Body of pancreas (tissue), 4 donors: ENCODE results near the gene GRAP2.

ENCODE experiments used
- CTCF ChIP-seq, 7 experiments: fragments of 450-650 bp in 4 of 7; fragments of 200-600 bp in 3 of 7; sonication (generic) in 3 of 7; IDR thresholded peaks; one replicate each; pipeline ENCODE4 v1.5.1; 2016 to 2019; ENCODE audit warnings: antibody characterized with exemption in 7 of 7
- POLR2A ChIP-seq, 3 donors: fragments of 450-650 bp; IDR thresholded peaks; one replicate each; pipeline ENCODE4 v1.6.1; 2016; ENCODE audit warnings: antibody characterized with exemption in 3 of 3, mild to moderate bottlenecking in 2 of 3

- TF ChIP-seq CTCF (IDR thresholded peaks at IDR 0.05) (no peak), POLR2A (IDR thresholded peaks at IDR 0.05) (no peak)
Measured at GRCh38 chr22:39915295-39915726, 14.4 kb downstream of the GRAP2 start.
